GM19372 (cell line): Measurements from ENCODE around the gene ZNF433.
"Not testable (repeated sequence)": the region's sequence is repeated elsewhere in the genome, so short reads cannot be mapped to it uniquely, and the experiment has no call there.

Experiments
- ATAC-seq: cut with Tn5 transposase; IDR thresholded peaks from one replicate; pipeline ENCODE4 v1.9.1; 2021; ENCODE audit warnings: mild to moderate bottlenecking, low read depth, moderate library complexity; ENCODE audit not compliant: unreplicated experiment

The ZNF433 gene

GRCh38 chr19:11991921-11992320 lies 43.6 kb downstream of the ZNF433 start:
- ATAC-seq: not testable (repeated sequence)

GRCh38 chr19:11989112-11989456 lies 46.4 kb downstream of the ZNF433 start:
- no peak for ATAC-seq

- ATAC-seq: peak; percentile 81
These were observed 47.8 kb downstream of the ZNF433 start for GRCh38 chr19:11987405-11988281.

GRCh38 chr19:11986754-11987153 lies 48.7 kb downstream of the ZNF433 start:
- no peak for ATAC-seq

GRCh38 chr19:11984986-11985385 lies 50.5 kb downstream of the ZNF433 start:
- ATAC-seq: no peak

GRCh38 chr19:11982526-11982925 lies 53.0 kb downstream of the ZNF433 start:
- no peak for ATAC-seq

- no peak for ATAC-seq
These were observed 56.0 kb downstream of the ZNF433 start for GRCh38 chr19:11979527-11979926.

GRCh38 chr19:11978492-11979100 lies 56.9 kb downstream of the ZNF433 start:
- ATAC-seq: no peak

GRCh38 chr19:11973019-11973810 lies 62.3 kb downstream of the ZNF433 start:
- ATAC-seq: no peak

- no peak for ATAC-seq
These were observed 64.4 kb downstream of the ZNF433 start for GRCh38 chr19:11971041-11971440.

GRCh38 chr19:11970174-11970573 lies 65.3 kb downstream of the ZNF433 start:
- ATAC-seq: no peak

GRCh38 chr19:11964858-11965645 lies 70.4 kb downstream of the ZNF433 start, which contains the start of gene ZNF763:
Gene ZNF763 (plus strand): TSS chr19:11965040. CDS start chr19:11965209, 169 bp downstream.
- ATAC-seq: no peak
